ENCODE measurements around the gene CSF1. TPM values are rescaled to one million over a fixed set of nuclear protein-coding genes. Genes with fewer than 3 reads are reported as not detected.
"Not testable (repeated sequence)": the region's sequence is repeated elsewhere in the genome, so short reads cannot be mapped to it uniquely, and the experiment has no call there.

The CSF1 gene
- total RNA-seq, 1 donor from 2014 or later, result 28.9 TPM

GRCh38 chr1:109947582-109948284 is 37.1 kb downstream of the CSF1 start:
- H3K36me3 Mint-ChIP-seq, result no peaks in the 10 kb centered on the region
- H3K4me1 Mint-ChIP-seq, result no peaks in the 10 kb centered on the region
- H3K4me3 Mint-ChIP-seq, result no peak overlapping the region
- peaks cover 11% of the 10 kb centered on the region for H3K9me3 Mint-ChIP-seq
- no peak overlapping the region for H3K27ac Mint-ChIP-seq
- H3K27me3 Mint-ChIP-seq (ENCODE audit: low read depth), result no peaks in the 10 kb centered on the region
- no peak for TF ChIP-seq CTCF (IDR thresholded peaks at IDR 0.05; ENCODE audit: unreplicated experiment)
- no peak for DNase-seq (ENCODE audit: low spot score in 2 of 2, unreplicated experiment in 2 of 2)

GRCh38 chr1:109948285-109948630 is 37.6 kb downstream of the CSF1 start:
- TF ChIP-seq CTCF (IDR thresholded peaks at IDR 0.05; ENCODE audit: unreplicated experiment), result no peak
- H3K36me3 Mint-ChIP-seq, result no peaks in the 10 kb centered on the region
- no peak overlapping the region for H3K4me3 Mint-ChIP-seq
- no peaks in the 10 kb centered on the region for H3K4me1 Mint-ChIP-seq
- no peak for DNase-seq (ENCODE audit: low spot score in 2 of 2, unreplicated experiment in 2 of 2)
- H3K9me3 Mint-ChIP-seq, result peaks cover 11% of the 10 kb centered on the region
- H3K27ac Mint-ChIP-seq, result peak overlapping the region; percentile 5
- H3K27me3 Mint-ChIP-seq (ENCODE audit: low read depth), result no peaks in the 10 kb centered on the region

DNA sequence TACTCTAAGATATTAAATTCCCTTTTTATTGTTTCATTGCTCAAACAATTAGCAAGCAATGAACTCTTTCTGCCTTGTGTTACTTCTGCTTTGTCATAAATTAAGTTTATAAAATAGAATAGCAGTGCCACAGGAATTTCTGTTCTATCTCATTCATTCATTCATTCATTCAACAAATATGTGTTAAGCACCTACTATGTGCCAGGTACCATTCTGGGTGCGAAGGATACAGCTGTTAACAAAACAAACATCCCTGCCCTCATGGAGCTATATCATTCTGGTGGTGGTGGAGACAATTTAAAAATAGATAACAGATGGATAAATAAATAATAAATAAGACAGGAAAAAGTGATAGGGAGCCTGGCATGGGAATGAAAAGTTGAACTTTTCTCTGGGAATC is 39.4 kb downstream of the CSF1 start:
- no peak overlapping the region for H3K27ac Mint-ChIP-seq
- peaks cover 4% of the 10 kb centered on the region for H3K4me1 Mint-ChIP-seq
- DNase-seq (ENCODE audit: low spot score in 2 of 2, unreplicated experiment in 2 of 2), result no peak
- TF ChIP-seq CTCF (IDR thresholded peaks at IDR 0.05; ENCODE audit: unreplicated experiment), result no peak
- H3K9me3 Mint-ChIP-seq, result peaks cover 8% of the 10 kb centered on the region
- H3K27me3 Mint-ChIP-seq (ENCODE audit: low read depth), result no peaks in the 10 kb centered on the region
- H3K4me3 Mint-ChIP-seq, result no peak overlapping the region
- H3K36me3 Mint-ChIP-seq, result no peaks in the 10 kb centered on the region

GRCh38 chr1:109950509-109950908 is 39.9 kb downstream of the CSF1 start:
- Mint-ChIP-seq H3K4me1 (peaks cover 4% of the 10 kb centered on the region), H3K4me3 (no peak overlapping the region), H3K9me3 (peaks cover 6% of the 10 kb centered on the region), H3K27ac (no peak overlapping the region), H3K27me3 (ENCODE audit: low read depth) (no peaks in the 10 kb centered on the region), H3K36me3 (no peaks in the 10 kb centered on the region)
- no peak for DNase-seq (ENCODE audit: low spot score in 2 of 2, unreplicated experiment in 2 of 2)
- no peak for TF ChIP-seq CTCF (IDR thresholded peaks at IDR 0.05; ENCODE audit: unreplicated experiment)

- H3K4me1 Mint-ChIP-seq; H3K27ac Mint-ChIP-seq; H3K4me3 Mint-ChIP-seq; H3K9me3 Mint-ChIP-seq; H3K27me3 Mint-ChIP-seq (ENCODE audit: low read depth); H3K36me3 Mint-ChIP-seq; DNase-seq (ENCODE audit: low spot score in 2 of 2, unreplicated experiment in 2 of 2): not testable (repeated sequence)
These were observed 40.9 kb downstream of the CSF1 start for GRCh38 chr1:109951501-109951900.

- H3K4me1 Mint-ChIP-seq, result peaks cover 16% of the 10 kb centered on the region
- H3K9me3 Mint-ChIP-seq, result peaks cover 2% of the 10 kb centered on the region
- H3K27me3 Mint-ChIP-seq (ENCODE audit: low read depth), result no peaks in the 10 kb centered on the region
- no peak for TF ChIP-seq CTCF (IDR thresholded peaks at IDR 0.05; ENCODE audit: unreplicated experiment)
- H3K4me3 Mint-ChIP-seq, result no peak overlapping the region
- DNase-seq (ENCODE audit: low spot score in 2 of 2, unreplicated experiment in 2 of 2), result no peak
- peak overlapping the region; percentile 75 for H3K27ac Mint-ChIP-seq
- no peaks in the 10 kb centered on the region for H3K36me3 Mint-ChIP-seq
These were observed 43.4 kb downstream of the CSF1 start for GRCh38 chr1:109954041-109954512.
